ENCODE results near the gene SPTBN5. TPM values are rescaled to one million over a fixed set of nuclear protein-coding genes. Genes with fewer than 3 reads are reported as not detected.

The SPTBN5 gene
- 0.43 and 0.48 TPM in 2 replicates for total RNA-seq

GRCh38 chr15:41893422-41894250, at the start of gene SPTBN5:
SPTBN5 (minus strand) TSS chr15:41894053; CDS start chr15:41893497, 556 bp downstream.

GRCh38 chr15:41838400-41838897, 55.4 kb downstream of the SPTBN5 start, which contains the start of gene PLA2G4B:
PLA2G4B (plus strand) TSS chr15:41838847; CDS start chr15:41838914, 67 bp downstream.

GRCh38 chr15:41827880-41828806, 65.7 kb downstream of the SPTBN5 start, which contains the start of gene JMJD7:
JMJD7 (plus strand) TSS chr15:41828092; CDS start chr15:41828125, 33 bp downstream.

Other genes starting within 250 kb of the SPTBN5 start
- gene MGA, start 233.6 kb downstream of the SPTBN5 start, total RNA-seq, result 27.7 and 37.4 TPM in 2 replicates
- gene MAPKBP1, start 119.6 kb downstream of the SPTBN5 start, total RNA-seq, result 14.9 and 15.4 TPM in 2 replicates
- 10.8 and 34.3 TPM in 2 replicates for gene JMJD7, start 66.0 kb downstream of the SPTBN5 start, total RNA-seq
- 4.5 and 7.5 TPM in 2 replicates for gene PLA2G4B, start 55.2 kb downstream of the SPTBN5 start, total RNA-seq
- gene EHD4, start 78.5 kb upstream of the SPTBN5 start, total RNA-seq, result 21.1 and 55.9 TPM in 2 replicates
- gene PLA2G4E, start 127.0 kb upstream of the SPTBN5 start, total RNA-seq, result 0.21 and 0.96 TPM in 2 replicates
- gene PLA2G4D, start 200.5 kb upstream of the SPTBN5 start, total RNA-seq, result under 0.01 TPM in 1 of 2 replicates, not detected in the other